Esophagus squamous epithelium (tissue), 5 donors: ENCODE data around the gene MEX3C. TPM values are rescaled to one million over a fixed set of nuclear protein-coding genes. Genes with fewer than 3 reads are reported as not detected.

ENCODE experiments used
- DNase-seq: peaks from one replicate; lab custom pipeline; 2025; lab: John Stamatoyannopoulos, UW
- H3K27ac ChIP-seq, 4 donors: fragments of 200-600 bp; sonication (generic); one replicate each; pipeline ENCODE4 v1.5.1; 2016 to 2019; ENCODE audit warnings: mild to moderate bottlenecking in 1 of 4
- H3K27me3 ChIP-seq, 4 donors: fragments of 200-600 bp; sonication (generic); 1 replicate in 3 of 4; 2 replicates in 1 of 4; pipeline versions ENCODE4 v1.5.1 to v1.6.0; 2017 to 2021; ENCODE audit warnings: antibody characterized with exemption in 1 of 4
- H3K36me3 ChIP-seq, 3 donors: fragments of 200-600 bp; sonication (generic); one replicate each; pipeline ENCODE4 v1.5.1; 2016 to 2019
- H3K4me1 ChIP-seq, 3 donors: fragments of 200-600 bp; sonication (generic); one replicate each; pipeline ENCODE4 v1.5.1; 2017 to 2019
- H3K4me3 ChIP-seq, 4 donors: fragments of 200-600 bp; sonication (generic); 1 replicate in 3 of 4; 2 replicates in 1 of 4; pipeline ENCODE4 v1.5.1; 2016 to 2019; ENCODE audit warnings: mild to moderate bottlenecking in 2 of 4, moderate library complexity in 1 of 4
- H3K9me3 ChIP-seq, 3 donors: fragments of 200-600 bp; sonication (generic); one replicate each; pipeline ENCODE4 v1.5.1; 2016 to 2019
- CTCF ChIP-seq, 6 experiments: fragments of 450-650 bp in 4 of 6; fragments of 200-600 bp in 2 of 6; sonication (generic) in 2 of 6; IDR thresholded peaks; one replicate each; pipeline ENCODE4 v1.5.1; 2016 to 2019; ENCODE audit warnings: antibody characterized with exemption in 6 of 6, mild to moderate bottlenecking in 4 of 6, moderate library complexity in 4 of 6
- POLR2A ChIP-seq, 4 donors: fragments of 450-650 bp; IDR thresholded peaks; one replicate each; pipeline ENCODE4 v1.6.1; 2017; ENCODE audit warnings: antibody characterized with exemption in 4 of 4, mild to moderate bottlenecking in 4 of 4, moderate library complexity in 3 of 4
- WGBS, 2 donors: methylation state at CpG; one replicate each; pipeline ENCODE4 v1.1.5; 2018; 5-methylcytosine and 5-hydroxymethylcytosine counted together
- intact Hi-C: fragments of 100-400 bp; cut with DNase I; formaldehyde crosslinking; loops from one replicate; pipeline ENCODE4 v1.15.0; 2022
- total RNA-seq, 4 donors: library from RNA; depleted of rRNA; stranded (reverse); fragments of >200 nt; gene quantifications; one replicate each; pipeline ENCODE4 v1.1.0, GENCODE V29; 2016
- donor health status: DM: yes; HTN: yes; CAD: no.

Gene MEX3C
- total RNA-seq, 4 donors from 2014 or later: 13.5 to 26.5 (median 21.4) TPM

GRCh38 chr18:51195451-51196117 is 1.9 kb downstream of the MEX3C start:
- DNase-seq: no peak
- Histone ChIP-seq H3K27me3 (no peaks in the 10 kb centered on the region), H3K4me3 (peak overlapping the region; percentile 77 to 94 (median 90)), H3K36me3 (no peaks in the 10 kb centered on the region), H3K9me3 (no peaks in the 10 kb centered on the region), H3K4me1 (peaks cover 0 to 59% (median 22%) of the 10 kb centered on the region in 3 donors), H3K27ac (peak overlapping the region; percentile 96 to 100 (median 99))
- TF ChIP-seq POLR2A (IDR thresholded peaks at IDR 0.05) (peak in 1 of 4 donors; percentile 29), CTCF (IDR thresholded peaks at IDR 0.05) (no peak)
- intact Hi-C loops: no loop called here
- 0 to 1% methylated on average over 13 of the region's 13 CpGs for WGBS, 2 donors

GRCh38 chr18:51195086-51195450 is 2.4 kb downstream of the MEX3C start:
- 11 to 30% methylated on average over 3 of the region's 3 CpGs for WGBS, 2 donors
- Histone ChIP-seq H3K27ac (peak overlapping the region; percentile 96 to 100 (median 99)), H3K4me3 (peak overlapping the region; percentile 77 to 94 (median 90)), H3K36me3 (no peaks in the 10 kb centered on the region), H3K9me3 (no peaks in the 10 kb centered on the region), H3K4me1 (peaks cover 0 to 64% (median 22%) of the 10 kb centered on the region in 3 donors), H3K27me3 (no peaks in the 10 kb centered on the region)
- DNase-seq: no peak
- no peak for TF ChIP-seq POLR2A (IDR thresholded peaks at IDR 0.05)
- TF ChIP-seq CTCF (IDR thresholded peaks at IDR 0.05): no peak
- intact Hi-C loops: no loop called here

GRCh38 chr18:51194604-51195003 is 2.9 kb downstream of the MEX3C start:
- peak overlapping the region in 3 of 4 donors; percentile 77 to 94 (median 87) for H3K4me3 ChIP-seq
- intact Hi-C loops: no loop called here
- no peak for DNase-seq
- H3K36me3 ChIP-seq: no peaks in the 10 kb centered on the region
- H3K9me3 ChIP-seq: no peaks in the 10 kb centered on the region
- 56 to 57% methylated on average over 3 of the region's 3 CpGs for WGBS, 2 donors
- H3K27ac ChIP-seq: peak overlapping the region in 3 of 4 donors; percentile 96 to 100 (median 99)
- no peaks in the 10 kb centered on the region for H3K27me3 ChIP-seq
- no peak for TF ChIP-seq CTCF (IDR thresholded peaks at IDR 0.05)
- no peak for TF ChIP-seq POLR2A (IDR thresholded peaks at IDR 0.05)
- peaks cover 0 to 67% (median 22%) of the 10 kb centered on the region in 3 donors for H3K4me1 ChIP-seq

- H3K27ac ChIP-seq: peak overlapping the region in 3 of 4 donors; percentile 5 to 99 (median 96)
- H3K27me3 ChIP-seq: no peaks in the 10 kb centered on the region
- H3K4me1 ChIP-seq: peaks cover 0 to 76% (median 22%) of the 10 kb centered on the region in 3 donors
- no peak for TF ChIP-seq CTCF (IDR thresholded peaks at IDR 0.05)
- TF ChIP-seq POLR2A (IDR thresholded peaks at IDR 0.05): no peak
- WGBS, 2 donors: 33 to 47% methylated on average over 5 of the region's 5 CpGs
- H3K4me3 ChIP-seq: peak overlapping the region in 1 of 4 donors; percentile 77
- no peaks in the 10 kb centered on the region for H3K9me3 ChIP-seq
- no peaks in the 10 kb centered on the region for H3K36me3 ChIP-seq
- DNase-seq: no peak
- intact Hi-C loops: no loop called here
These were observed 3.7 kb downstream of the MEX3C start for GRCh38 chr18:51193621-51194287.

GRCh38 chr18:51192696-51193095 is 4.8 kb downstream of the MEX3C start:
- intact Hi-C loops: no loop called here
- no peaks in the 10 kb centered on the region for H3K9me3 ChIP-seq
- H3K4me3 ChIP-seq: no peak overlapping the region
- no peaks in the 10 kb centered on the region for H3K36me3 ChIP-seq
- peak overlapping the region in 1 of 4 donors; percentile 12 for H3K27ac ChIP-seq
- DNase-seq: no peak
- no peak for TF ChIP-seq POLR2A (IDR thresholded peaks at IDR 0.05)
- TF ChIP-seq CTCF (IDR thresholded peaks at IDR 0.05): no peak
- no peaks in the 10 kb centered on the region for H3K27me3 ChIP-seq
- 56 to 57% methylated on average over 3 of the region's 3 CpGs for WGBS, 2 donors
- H3K4me1 ChIP-seq: peaks cover 0 to 80% (median 28%) of the 10 kb centered on the region in 3 donors
